Cardiac muscle cell (in vitro differentiated cells and primary cell): ENCODE measurements around the gene ACBD4. TPM values are rescaled to one million over a fixed set of nuclear protein-coding genes. Genes with fewer than 3 reads are reported as not detected.

Experiments
- DNase-seq, 2 donors: peaks; one replicate each; pipeline versions ENCODE4 v3.0.0 to v3.0.0-alpha.2; 2010 to 2017; ENCODE audit warnings: low read depth in 1 of 2, low spot score in 1 of 2
- H3K27ac ChIP-seq: fragments of 200-600 bp; sonication (generic); 2 replicates; pipeline ENCODE4 v1.5.1; 2016
- H3K27me3 ChIP-seq: fragments of 200-600 bp; sonication (generic); 2 replicates; pipeline ENCODE4 v1.6.0; 2016; ENCODE audit warnings: control low read depth
- H3K36me3 ChIP-seq: fragments of 200-600 bp; sonication (generic); 2 replicates; pipeline ENCODE4 v1.5.1; 2016; ENCODE audit warnings: control low read depth
- H3K4me1 ChIP-seq: fragments of 200-600 bp; sonication (generic); 2 replicates; pipeline ENCODE4 v1.8.1; 2017; ENCODE audit warnings: low read depth, mild to moderate bottlenecking, mixed run types
- H3K4me3 ChIP-seq: fragments of 200-600 bp; sonication (generic); 2 replicates; pipeline ENCODE4 v1.5.1; 2016; ENCODE audit warnings: mild to moderate bottlenecking
- H3K9me3 ChIP-seq: fragments of 200-600 bp; sonication (generic); 2 replicates; pipeline ENCODE4 v1.5.1; 2017; ENCODE audit warnings: low read depth, mild to moderate bottlenecking, control low read depth
- polyA plus RNA-seq: library from polyadenylated mRNA; unstranded; fragments of >200 nt; fragmentation: Nextera tagmentation; extraction: Ambion mirVana; gene quantifications from 2 replicates; pipeline ENCODE4 v1.2.1, GENCODE V29; 2016
- total RNA-seq: library from RNA; depleted of rRNA; stranded (reverse); fragments of >200 nt; gene quantifications from 2 replicates; pipeline ENCODE4 v1.2.3, GENCODE V29; 2016
- TF ChIP-seq, protein P1 (sequence below): IDR thresholded peaks from 2 replicates; pipeline ENCODE4 v1.5.1; 2012; ENCODE audit warnings: low read depth, mild to moderate bottlenecking, low read length

The ACBD4 gene
- total and polyA plus RNA-seq, 2 experiments from 2014 or later = 20.5 to 29.3 TPM

DNA sequence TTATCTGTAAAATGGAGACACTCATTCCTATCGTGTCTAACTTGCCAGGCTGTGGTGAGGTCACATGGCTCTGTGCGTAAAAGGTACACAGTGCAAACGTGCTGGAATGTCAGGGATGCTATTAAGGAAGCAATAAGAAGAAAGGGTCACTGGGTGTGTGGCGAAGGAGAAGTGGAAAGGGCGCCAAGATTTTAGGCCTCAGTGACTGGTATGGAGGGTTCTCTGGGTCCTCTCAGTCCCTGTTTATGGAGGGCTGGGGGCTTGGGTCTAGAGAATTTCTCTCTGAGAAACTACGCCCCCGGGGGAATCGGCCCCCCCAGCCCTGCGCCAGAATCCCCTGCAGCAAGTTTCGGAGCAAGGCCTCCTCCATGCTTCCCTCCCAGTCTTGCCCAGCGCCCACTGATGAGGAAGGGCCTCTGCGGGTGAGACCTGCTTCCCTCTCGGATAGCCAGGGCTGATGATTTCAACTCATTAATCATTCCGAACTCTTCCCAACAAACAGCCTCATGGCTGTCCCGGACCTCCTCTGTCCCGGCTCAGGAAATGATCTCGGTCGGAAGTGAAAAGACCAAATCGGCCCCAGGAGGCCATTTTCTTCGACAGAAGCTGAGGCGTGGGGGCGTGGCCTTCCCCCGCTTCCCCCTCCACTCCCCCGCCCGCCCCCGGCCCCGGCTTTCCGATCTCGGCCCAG is 11.5 kb downstream of the ACBD4 start:
- DNase-seq = peak; percentile 85 to 90
- Histone ChIP-seq H3K9me3 (no peaks in the 10 kb centered on the region), H3K27me3 (no peaks in the 10 kb centered on the region), H3K4me3 (peak overlapping the region; percentile 37), H3K4me1 (peaks cover 7% of the 10 kb centered on the region), H3K27ac (peak overlapping the region; percentile 96), H3K36me3 (no peaks in the 10 kb centered on the region)
- TF ChIP-seq, protein P1, sequence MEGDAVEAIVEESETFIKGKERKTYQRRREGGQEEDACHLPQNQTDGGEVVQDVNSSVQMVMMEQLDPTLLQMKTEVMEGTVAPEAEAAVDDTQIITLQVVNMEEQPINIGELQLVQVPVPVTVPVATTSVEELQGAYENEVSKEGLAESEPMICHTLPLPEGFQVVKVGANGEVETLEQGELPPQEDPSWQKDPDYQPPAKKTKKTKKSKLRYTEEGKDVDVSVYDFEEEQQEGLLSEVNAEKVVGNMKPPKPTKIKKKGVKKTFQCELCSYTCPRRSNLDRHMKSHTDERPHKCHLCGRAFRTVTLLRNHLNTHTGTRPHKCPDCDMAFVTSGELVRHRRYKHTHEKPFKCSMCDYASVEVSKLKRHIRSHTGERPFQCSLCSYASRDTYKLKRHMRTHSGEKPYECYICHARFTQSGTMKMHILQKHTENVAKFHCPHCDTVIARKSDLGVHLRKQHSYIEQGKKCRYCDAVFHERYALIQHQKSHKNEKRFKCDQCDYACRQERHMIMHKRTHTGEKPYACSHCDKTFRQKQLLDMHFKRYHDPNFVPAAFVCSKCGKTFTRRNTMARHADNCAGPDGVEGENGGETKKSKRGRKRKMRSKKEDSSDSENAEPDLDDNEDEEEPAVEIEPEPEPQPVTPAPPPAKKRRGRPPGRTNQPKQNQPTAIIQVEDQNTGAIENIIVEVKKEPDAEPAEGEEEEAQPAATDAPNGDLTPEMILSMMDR = no peak

GRCh38 chr17:45147581-45148182 is 12.2 kb downstream of the ACBD4 start:
- Histone ChIP-seq H3K9me3 (no peaks in the 10 kb centered on the region), H3K36me3 (no peaks in the 10 kb centered on the region), H3K4me3 (peak overlapping the region; percentile 37), H3K27me3 (no peaks in the 10 kb centered on the region), H3K4me1 (peaks cover 7% of the 10 kb centered on the region), H3K27ac (peak overlapping the region; percentile 96)
- TF ChIP-seq, protein P1 = no peak
- DNase-seq = peak; percentile 89 to 96

- TF ChIP-seq, protein P1 = no peak
- no peaks in the 10 kb centered on the region for H3K27me3 ChIP-seq
- peak; percentile 100 for DNase-seq
Measured at GRCh38 chr17:45148183-45149036, 12.9 kb downstream of the ACBD4 start, which contains the start of gene HEXIM1. HEXIM1 (plus strand) TSS chr17:45148475; CDS start chr17:45149191, 716 bp downstream.

DNA sequence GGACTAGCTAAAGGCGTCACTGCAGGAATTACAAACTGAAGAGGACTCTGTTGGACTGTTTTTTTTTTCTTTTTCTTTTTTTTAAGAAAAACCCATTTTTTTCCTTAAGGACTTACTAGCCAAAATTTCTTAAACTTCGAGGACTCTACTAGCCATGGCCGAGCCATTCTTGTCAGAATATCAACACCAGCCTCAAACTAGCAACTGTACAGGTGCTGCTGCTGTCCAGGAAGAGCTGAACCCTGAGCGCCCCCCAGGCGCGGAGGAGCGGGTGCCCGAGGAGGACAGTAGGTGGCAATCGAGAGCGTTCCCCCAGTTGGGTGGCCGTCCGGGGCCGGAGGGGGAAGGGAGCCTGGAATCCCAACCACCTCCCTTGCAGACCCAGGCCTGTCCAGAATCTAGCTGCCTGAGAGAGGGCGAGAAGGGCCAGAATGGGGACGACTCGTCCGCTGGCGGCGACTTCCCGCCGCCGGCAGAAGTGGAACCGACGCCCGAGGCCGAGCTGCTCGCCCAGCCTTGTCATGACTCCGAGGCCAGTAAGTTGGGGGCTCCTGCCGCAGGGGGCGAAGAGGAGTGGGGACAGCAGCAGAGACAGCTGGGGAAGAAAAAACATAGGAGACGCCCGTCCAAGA is 13.7 kb downstream of the ACBD4 start:
- peak overlapping the region; percentile 66 for H3K4me3 ChIP-seq
- no peaks in the 10 kb centered on the region for H3K36me3 ChIP-seq
- peaks cover 7% of the 10 kb centered on the region for H3K4me1 ChIP-seq
- no peaks in the 10 kb centered on the region for H3K27me3 ChIP-seq
- peak; percentile 87 to 91 for DNase-seq
- H3K27ac ChIP-seq = peak overlapping the region; percentile 88
- TF ChIP-seq, protein P1 = peak; percentile 91
- no peaks in the 10 kb centered on the region for H3K9me3 ChIP-seq

More at GRCh38 chr17:45148183-45149036, 12.9 kb downstream of the ACBD4 start, which contains the start of gene HEXIM1:
- H3K4me1 ChIP-seq = peaks cover 7% of the 10 kb centered on the region
- peak within 1 kb of the TSS; percentile 66 for H3K4me3 ChIP-seq
- H3K27ac ChIP-seq = peak within 1 kb of the TSS; percentile 96
- H3K36me3 ChIP-seq = no peaks in the 10 kb centered on the region
- no peaks in the 10 kb centered on the region for H3K9me3 ChIP-seq
